DOHH2 (cell line): Measurements from ENCODE around the gene ATP4B.

Source experiments
- H3F3A ChIP-seq: fragments of 200-600 bp; sonication (generic), shearing (Covaris generic); 2 replicates; pipeline ENCODE4 v1.6.0; 2016; ENCODE audit warnings: antibody characterized with exemption, mild to moderate bottlenecking; ENCODE audit not compliant: control insufficient read depth, insufficient read depth
- H3K27ac ChIP-seq: fragments of 200-600 bp; sonication (generic); 2 replicates; pipeline ENCODE4 v1.5.1; 2014; ENCODE audit warnings: low read depth, mild to moderate bottlenecking, low read length, moderate library complexity
- H3K27me3 ChIP-seq: fragments of 200-600 bp; sonication (generic); 2 replicates; pipeline ENCODE4 v1.6.1; 2014; ENCODE audit warnings: mild to moderate bottlenecking, low read length, mixed read lengths; ENCODE audit not compliant: control insufficient read depth
- H3K36me3 ChIP-seq: fragments of 200-600 bp; sonication (generic); 2 replicates; pipeline ENCODE4 v1.6.1; 2014; ENCODE audit warnings: mild to moderate bottlenecking, low read length, moderate library complexity, mixed read lengths; ENCODE audit not compliant: control insufficient read depth
- H3K4me1 ChIP-seq: fragments of 200-600 bp; sonication (generic); 2 replicates; pipeline ENCODE4 v1.6.1; 2014; ENCODE audit warnings: mild to moderate bottlenecking, low read length, mixed read lengths; ENCODE audit not compliant: control insufficient read depth
- H3K4me2 ChIP-seq: fragments of 200-600 bp; sonication (generic); 2 replicates; pipeline ENCODE4 v1.6.0; 2014; ENCODE audit warnings: mild to moderate bottlenecking, low read length, moderate library complexity
- H3K4me3 ChIP-seq: fragments of 200-600 bp; sonication (generic); 2 replicates; pipeline ENCODE4 v1.5.1; 2014; ENCODE audit warnings: mild to moderate bottlenecking, low read length, mixed read lengths
- H3K79me2 ChIP-seq: fragments of 200-600 bp; sonication (generic); 2 replicates; pipeline ENCODE4 v1.6.1; 2014; ENCODE audit warnings: mild to moderate bottlenecking, low read length, mixed read lengths; ENCODE audit not compliant: control insufficient read depth
- H3K9me2 ChIP-seq: fragments of 200-600 bp; sonication (generic); replicated peaks from 2 replicates; pipeline ENCODE4 v1.6.1; 2014; ENCODE audit warnings: mild to moderate bottlenecking, low read length, mixed read lengths; ENCODE audit not compliant: control insufficient read depth
- H3K9me3 ChIP-seq: fragments of 200-600 bp; sonication (generic); 2 replicates; pipeline ENCODE4 v1.6.1; 2014; ENCODE audit warnings: antibody characterized with exemption, low read length, mixed read lengths; ENCODE audit not compliant: control insufficient read depth, insufficient read depth
- H4K20me1 ChIP-seq: fragments of 200-600 bp; sonication (generic); 2 replicates; pipeline ENCODE4 v1.6.0; 2014; ENCODE audit warnings: low read depth, mild to moderate bottlenecking, antibody characterized with exemption, low read length, moderate library complexity; ENCODE audit not compliant: control insufficient read depth, insufficient read depth
- EZH2phosphoT487 ChIP-seq: fragments of 200-600 bp; sonication (generic); IDR thresholded peaks from 2 replicates; pipeline ENCODE4 v1.6.1; 2017; ENCODE audit warnings: borderline replicate concordance, mild to moderate bottlenecking, antibody characterized with exemption, low read length, moderate library complexity, mixed read lengths
- TF ChIP-seq, protein P1 (sequence below): fragments of 200-600 bp; sonication (generic); IDR thresholded peaks from one replicate; pipeline ENCODE4 v1.5.1; 2014; ENCODE audit warnings: antibody characterized with exemption, mild to moderate bottlenecking, low read depth, low read length; ENCODE audit not compliant: poor library complexity, severe bottlenecking

The ATP4B gene

GRCh38 chr13:113653264-113654174 lies 4.5 kb downstream of the ATP4B start:
- Histone ChIP-seq H3F3A (no peaks in the 10 kb centered on the region), H3K27me3 (no peaks in the 10 kb centered on the region), H3K27ac (no peak overlapping the region), H3K36me3 (no peaks in the 10 kb centered on the region), H3K9me3 (no peaks in the 10 kb centered on the region), H3K9me2 (no peaks in the 10 kb centered on the region), H3K79me2 (no peaks in the 10 kb centered on the region), H4K20me1 (no peaks in the 10 kb centered on the region), H3K4me3 (no peak overlapping the region), H3K4me1 (no peaks in the 10 kb centered on the region), H3K4me2 (no peak overlapping the region)
- TF ChIP-seq EZH2phosphoT487 = no peak
- TF ChIP-seq, protein P1, sequence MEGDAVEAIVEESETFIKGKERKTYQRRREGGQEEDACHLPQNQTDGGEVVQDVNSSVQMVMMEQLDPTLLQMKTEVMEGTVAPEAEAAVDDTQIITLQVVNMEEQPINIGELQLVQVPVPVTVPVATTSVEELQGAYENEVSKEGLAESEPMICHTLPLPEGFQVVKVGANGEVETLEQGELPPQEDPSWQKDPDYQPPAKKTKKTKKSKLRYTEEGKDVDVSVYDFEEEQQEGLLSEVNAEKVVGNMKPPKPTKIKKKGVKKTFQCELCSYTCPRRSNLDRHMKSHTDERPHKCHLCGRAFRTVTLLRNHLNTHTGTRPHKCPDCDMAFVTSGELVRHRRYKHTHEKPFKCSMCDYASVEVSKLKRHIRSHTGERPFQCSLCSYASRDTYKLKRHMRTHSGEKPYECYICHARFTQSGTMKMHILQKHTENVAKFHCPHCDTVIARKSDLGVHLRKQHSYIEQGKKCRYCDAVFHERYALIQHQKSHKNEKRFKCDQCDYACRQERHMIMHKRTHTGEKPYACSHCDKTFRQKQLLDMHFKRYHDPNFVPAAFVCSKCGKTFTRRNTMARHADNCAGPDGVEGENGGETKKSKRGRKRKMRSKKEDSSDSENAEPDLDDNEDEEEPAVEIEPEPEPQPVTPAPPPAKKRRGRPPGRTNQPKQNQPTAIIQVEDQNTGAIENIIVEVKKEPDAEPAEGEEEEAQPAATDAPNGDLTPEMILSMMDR = no peak

GRCh38 chr13:113652404-113653263 lies 5.4 kb downstream of the ATP4B start:
- H4K20me1 ChIP-seq = no peaks in the 10 kb centered on the region
- TF ChIP-seq EZH2phosphoT487 = no peak
- TF ChIP-seq, protein P1 = no peak
- H3K9me3 ChIP-seq = no peaks in the 10 kb centered on the region
- H3K4me1 ChIP-seq = no peaks in the 10 kb centered on the region
- H3K27ac ChIP-seq = no peak overlapping the region
- H3K79me2 ChIP-seq = no peaks in the 10 kb centered on the region
- no peak overlapping the region for H3K4me3 ChIP-seq
- no peaks in the 10 kb centered on the region for H3K36me3 ChIP-seq
- no peaks in the 10 kb centered on the region for H3F3A ChIP-seq
- H3K9me2 ChIP-seq = no peaks in the 10 kb centered on the region
- H3K4me2 ChIP-seq = no peak overlapping the region
- H3K27me3 ChIP-seq = no peaks in the 10 kb centered on the region

- no peak overlapping the region for H3K27ac ChIP-seq
- no peaks in the 10 kb centered on the region for H3K9me3 ChIP-seq
- no peaks in the 10 kb centered on the region for H3K36me3 ChIP-seq
- H3K27me3 ChIP-seq = no peaks in the 10 kb centered on the region
- H3K4me3 ChIP-seq = no peak overlapping the region
- H3K4me1 ChIP-seq = no peaks in the 10 kb centered on the region
- no peaks in the 10 kb centered on the region for H3K79me2 ChIP-seq
- no peaks in the 10 kb centered on the region for H4K20me1 ChIP-seq
- H3K9me2 ChIP-seq = no peaks in the 10 kb centered on the region
- TF ChIP-seq, protein P1 = no peak
- no peak for TF ChIP-seq EZH2phosphoT487
- no peak overlapping the region for H3K4me2 ChIP-seq
- no peaks in the 10 kb centered on the region for H3F3A ChIP-seq
Observed at GRCh38 chr13:113651511-113652403, 6.2 kb downstream of the ATP4B start.
